IMR-90 (cell line): ENCODE data around the gene CCDC102B. TPM values are rescaled to one million over a fixed set of nuclear protein-coding genes. Genes with fewer than 3 reads are reported as not detected.

Source experiments
- ATAC-seq: fragments of 200-7000 bp; cut with Tn5 transposase; 2 replicates; pipeline ENCODE4 v1.9.1; 2020; ENCODE audit warnings: low read depth, mild to moderate bottlenecking, moderate library complexity
- BruUV-seq: library from RNA; stranded (reverse); fragments of 400-500 nt; replicated peaks from 2 replicates; lab custom pipeline; 2021; lab: Mats Ljungman, UMichigan
- CTCF ChIA-PET: fragments of 300-600 bp; formaldehyde crosslinking; extraction: SDS; loops from one replicate; lab custom pipeline; 2021; ENCODE audit warnings: antibody characterized with exemption; lab: Yijun Ruan, JAX
- POLR2A ChIA-PET: fragments of 300-600 bp; sonication (Branson Sonifier 250); formaldehyde crosslinking; loops from one replicate; lab custom pipeline; 2022; ENCODE audit warnings: antibody characterized with exemption; ENCODE audit not compliant: unreplicated experiment; lab: Charles Lee
- DNase-seq: peaks from one replicate; pipeline ENCODE4 v3.0.0; 2013
- H2AFZ ChIP-seq: replicated peaks from 2 replicates; pipeline ENCODE3; 2013; ENCODE audit warnings: low read length, mild to moderate bottlenecking; ENCODE audit not compliant: poor library complexity
- H2AK5ac ChIP-seq: 2 replicates; pipeline ENCODE4 v1.6.1; 2013; ENCODE audit warnings: low read depth, low read length, inconsistent platforms
- H2AK9ac ChIP-seq: replicated peaks from 2 replicates; pipeline ENCODE3; 2013; ENCODE audit warnings: mild to moderate bottlenecking, low read depth, low read length, moderate library complexity; ENCODE audit not compliant: poor library complexity
- H2BK120ac ChIP-seq: 2 replicates; pipeline ENCODE4 v1.6.1; 2013; ENCODE audit warnings: low read depth, low read length, inconsistent platforms
- H2BK15ac ChIP-seq: 3 replicates; pipeline ENCODE4 v1.6.1; 2013; ENCODE audit warnings: low read depth, low read length, inconsistent platforms
- H2BK20ac ChIP-seq: 2 replicates; pipeline ENCODE4 v1.6.1; 2013; ENCODE audit warnings: low read depth, mild to moderate bottlenecking, inconsistent platforms, low read length, moderate library complexity
- H2BK5ac ChIP-seq: 2 replicates; pipeline ENCODE4 v1.6.1; 2013; ENCODE audit warnings: mild to moderate bottlenecking, low read depth, low read length, inconsistent platforms; ENCODE audit not compliant: poor library complexity, severe bottlenecking
- H3K14ac ChIP-seq: replicated peaks from 2 replicates; pipeline ENCODE4 v1.6.1; 2013; ENCODE audit warnings: low read depth, low read length, inconsistent platforms
- H3K18ac ChIP-seq: 2 replicates; pipeline ENCODE4 v1.6.1; 2013; ENCODE audit warnings: low read depth, low read length, control low read depth
- H3K23ac ChIP-seq: 2 replicates; pipeline ENCODE4 v1.6.1; 2013; ENCODE audit warnings: low read depth, low read length, inconsistent platforms
- H3K27ac ChIP-seq: 2 replicates; pipeline ENCODE4 v1.5.1; 2013; ENCODE audit warnings: mild to moderate bottlenecking, control low read depth, low read length; ENCODE audit not compliant: insufficient read depth
- H3K27me3 ChIP-seq: 2 replicates; pipeline ENCODE4 v1.6.1; 2013; ENCODE audit warnings: low read length; ENCODE audit not compliant: control insufficient read depth, insufficient read depth
- H3K36me3 ChIP-seq: 2 replicates; pipeline ENCODE4 v1.6.1; 2013; ENCODE audit warnings: low read length, mixed read lengths; ENCODE audit not compliant: control insufficient read depth, insufficient read depth
- H3K4ac ChIP-seq: 2 replicates; pipeline ENCODE4 v1.6.1; 2013; ENCODE audit warnings: low read depth, low read length, inconsistent platforms
- H3K4me1 ChIP-seq: 2 replicates; pipeline ENCODE4 v1.6.1; 2013; ENCODE audit warnings: low read length, mixed read lengths; ENCODE audit not compliant: control insufficient read depth, insufficient read depth
- H3K4me2 ChIP-seq: 2 replicates; pipeline ENCODE4 v1.6.1; 2013; ENCODE audit warnings: low read depth, mild to moderate bottlenecking, control low read depth, low read length, moderate library complexity
- H3K4me3 ChIP-seq: 2 replicates; pipeline ENCODE4 v1.5.1; 2013; ENCODE audit warnings: low read depth, mild to moderate bottlenecking, control low read depth, low read length, moderate library complexity; ENCODE audit not compliant: insufficient read depth
- H3K56ac ChIP-seq: 2 replicates; pipeline ENCODE4 v1.6.1; 2013; ENCODE audit warnings: low read length, inconsistent platforms; ENCODE audit not compliant: insufficient read depth; ENCODE audit errors: extremely low read depth
- H3K79me1 ChIP-seq, 2 experiments: 2 replicates each; pipeline ENCODE4 v1.6.1; 2013; ENCODE audit warnings: low read length in 2 of 2, inconsistent platforms in 1 of 2, low read depth in 1 of 2
- H3K9ac ChIP-seq: 2 replicates; pipeline ENCODE4 v1.6.1; 2013; ENCODE audit warnings: low read depth, low read length, control low read depth
- H3K9me1 ChIP-seq: 2 replicates; pipeline ENCODE4 v1.6.1; 2013; ENCODE audit warnings: low read length, inconsistent platforms; ENCODE audit not compliant: insufficient read depth
- H3K9me3 ChIP-seq: 2 replicates; pipeline ENCODE4 v1.6.1; 2013; ENCODE audit warnings: low read length; ENCODE audit not compliant: control insufficient read depth, insufficient read depth
- H4K20me1 ChIP-seq: 2 replicates; pipeline ENCODE4 v1.6.1; 2013; ENCODE audit warnings: low read length, inconsistent platforms; ENCODE audit not compliant: insufficient read depth
- H4K5ac ChIP-seq: 2 replicates; pipeline ENCODE4 v1.6.1; 2013; ENCODE audit warnings: mild to moderate bottlenecking, low read depth, low read length, control low read depth
- H4K8ac ChIP-seq, 2 experiments: 2 replicates each; pipeline ENCODE4 v1.6.1; 2013; ENCODE audit warnings: low read depth in 2 of 2, low read length in 2 of 2, control low read depth in 1 of 2, inconsistent platforms in 1 of 2
- H4K91ac ChIP-seq: 2 replicates; pipeline ENCODE4 v1.6.1; 2013; ENCODE audit warnings: low read depth, low read length, inconsistent platforms; ENCODE audit not compliant: insufficient read depth
- CEBPB ChIP-seq: IDR thresholded peaks from 2 replicates; pipeline ENCODE4 v1.6.1; 2012; ENCODE audit warnings: low read depth, low read length, improper control_type of control experiment
- CTCF ChIP-seq: conservative IDR thresholded peaks from 2 replicates; pipeline ENCODE4 v1.5.1; 2012; ENCODE audit warnings: mild to moderate bottlenecking, low read depth, low read length, improper control_type of control experiment
- FOS ChIP-seq: fragments of 150-350 bp; IDR thresholded peaks from 2 replicates; pipeline ENCODE4 v1.6.1; 2016; ENCODE audit warnings: low read depth, low read length
- MAFK ChIP-seq: IDR thresholded peaks from 2 replicates; pipeline ENCODE4 v1.6.1; 2012; ENCODE audit warnings: low read depth, low read length, improper control_type of control experiment
- MAZ ChIP-seq: IDR thresholded peaks from 2 replicates; pipeline ENCODE4 v1.6.1; 2012; ENCODE audit warnings: low read depth, mild to moderate bottlenecking, low read length, improper control_type of control experiment, moderate library complexity, borderline replicate concordance
- MXI1 ChIP-seq: IDR thresholded peaks from 2 replicates; pipeline ENCODE4 v1.6.1; 2012; ENCODE audit warnings: low read depth, mild to moderate bottlenecking, low read length, moderate library complexity, borderline replicate concordance
- NFE2L2 ChIP-seq: fragments of 150-350 bp; IDR thresholded peaks from 2 replicates; pipeline ENCODE4 v1.6.1; 2016; ENCODE audit warnings: low read depth, mild to moderate bottlenecking, low read length
- RCOR1 ChIP-seq: IDR thresholded peaks from 2 replicates; pipeline ENCODE4 v1.6.1; 2012; ENCODE audit warnings: mild to moderate bottlenecking, low read length, improper control_type of control experiment; ENCODE audit not compliant: insufficient replicate concordance
- RFX5 ChIP-seq: IDR thresholded peaks from 2 replicates; pipeline ENCODE4 v1.8.0; 2012; ENCODE audit warnings: low read depth, mild to moderate bottlenecking, low read length, moderate library complexity
- SMC3 ChIP-seq: fragments of 150-350 bp; IDR thresholded peaks from 2 replicates; pipeline ENCODE4 v1.6.1; 2016; ENCODE audit warnings: low read depth, mild to moderate bottlenecking, antibody characterized with exemption, low read length, moderate library complexity
- USF2 ChIP-seq: fragments of 150-350 bp; IDR thresholded peaks from 2 replicates; pipeline ENCODE4 v1.6.1; 2017; ENCODE audit warnings: mild to moderate bottlenecking, antibody characterized with exemption, low read length, low read depth
- WGBS, 2 experiments: methylation state at CpG; one replicate each; pipeline versions ENCODE4 v1.1.5 to v1.1.7; 2013; ENCODE audit warnings: missing lambda C conversion rate in 2 of 2; ENCODE audit not compliant: insufficient read length in 1 of 2; ENCODE audit errors: extremely low coverage in 2 of 2; 5-methylcytosine and 5-hydroxymethylcytosine counted together
- dilution Hi-C: fragments of 300-500 bp; cut with HindIII; formaldehyde crosslinking; loops from one replicate; pipeline ENCODE4 v1.14.3; 2018; ENCODE audit warnings: low sequenced_read_pairs; ENCODE audit not compliant: unreplicated experiment
- in situ Hi-C: fragments of 300-500 bp; cut with MboI; formaldehyde crosslinking; loops from 3 replicates; pipeline ENCODE4 v1.14.3; 2019; ENCODE audit warnings: low sequenced_read_pairs, inconsistent platforms, mixed read lengths
- intact Hi-C: fragments of 100-400 bp; cut with micrococcal nuclease; formaldehyde crosslinking; loops from 2 replicates; pipeline ENCODE4 v1.10.0; 2022
- polyA plus RNA-seq, 3 experiments: library from polyadenylated mRNA; depleted of rRNA; stranded (reverse); fragments of >200 nt; gene quantifications; 2 replicates each; pipeline ENCODE4 v1.2.3, GENCODE V29; 2012; ENCODE audit warnings: low replicate concordance in 1 of 3
- total RNA-seq: library from RNA; depleted of rRNA; stranded (reverse); fragments of >200 nt; gene quantifications from 2 replicates; pipeline ENCODE4 v1.2.3, GENCODE V29; 2012
- TF ChIP-seq, protein P1 (sequence below): fragments of 150-350 bp; IDR thresholded peaks from 2 replicates; pipeline ENCODE4 v1.6.1; 2016; ENCODE audit warnings: low read depth, mild to moderate bottlenecking, low read length, moderate library complexity, borderline replicate concordance

Gene CCDC102B
- total and polyA plus RNA-seq, 2 of the 4 experiments (the other 2 are of a cell fraction), result 0.54 to 1.4 TPM

DNA sequence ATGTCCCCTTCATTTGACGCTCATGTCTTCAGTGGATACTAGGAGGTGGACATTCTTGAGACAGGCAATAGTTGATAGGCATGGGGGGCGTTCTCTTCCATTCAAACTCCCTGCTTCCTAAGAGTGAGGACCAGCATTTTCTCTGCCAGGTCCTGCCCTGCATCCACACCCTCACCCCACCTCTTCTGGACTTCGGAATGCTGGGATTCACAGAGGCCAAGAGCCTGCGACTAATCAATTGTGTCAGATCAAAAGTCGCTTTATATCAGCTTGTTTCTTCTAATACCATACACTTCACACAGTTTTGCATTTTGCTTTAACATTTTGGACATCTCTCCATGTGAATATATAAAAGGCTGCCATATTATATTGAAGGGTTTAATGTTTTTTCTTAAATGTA lies 210.7 kb downstream of the CCDC102B start:
- H3K79me1 ChIP-seq, result no peaks in the 10 kb centered on the region
- H3K9ac ChIP-seq, result no peak overlapping the region
- no peak overlapping the region for H3K18ac ChIP-seq
- BruUV-seq, result no TSS peak
- ATAC-seq, result no peak
- ChIA-PET CTCF (no interaction called here), POLR2A (no interaction called here)
- H4K91ac ChIP-seq, result no peak overlapping the region
- WGBS, 2 experiments, result no CpG with 5 or more reads among the region's 5 CpGs
- H2BK20ac ChIP-seq, result no peak overlapping the region
- H3K4me1 ChIP-seq, result no peaks in the 10 kb centered on the region
- H3K56ac ChIP-seq, result no peak overlapping the region
- H3K9me3 ChIP-seq, result no peaks in the 10 kb centered on the region
- 0 out of 2 replicates have a peak, but pooled peaks cover 4% of the 10 kb centered on the region for H3K9me1 ChIP-seq
- H3K27ac ChIP-seq, result no peak overlapping the region
- no peak overlapping the region for H2BK15ac ChIP-seq
- H4K5ac ChIP-seq, result no peak overlapping the region
- no peak overlapping the region for H3K23ac ChIP-seq
- H2AK9ac ChIP-seq, result no peak overlapping the region
- H3K4me2 ChIP-seq, result no peak overlapping the region
- no peak overlapping the region for H2BK5ac ChIP-seq
- H3K27me3 ChIP-seq, result no peaks in the 10 kb centered on the region
- H4K8ac ChIP-seq, result no peak overlapping the region
- intact Hi-C loops (no loop called here), in situ Hi-C loops (no loop called here), dilution Hi-C loops (no loop called here)
- TF ChIP-seq USF2 (no peak), MAZ (no peak), CTCF (no peak), RFX5 (no peak), CEBPB (no peak), MXI1 (no peak), MAFK (no peak), FOS (no peak), SMC3 (no peak), NFE2L2 (no peak), RCOR1 (no peak)
- TF ChIP-seq, protein P1, sequence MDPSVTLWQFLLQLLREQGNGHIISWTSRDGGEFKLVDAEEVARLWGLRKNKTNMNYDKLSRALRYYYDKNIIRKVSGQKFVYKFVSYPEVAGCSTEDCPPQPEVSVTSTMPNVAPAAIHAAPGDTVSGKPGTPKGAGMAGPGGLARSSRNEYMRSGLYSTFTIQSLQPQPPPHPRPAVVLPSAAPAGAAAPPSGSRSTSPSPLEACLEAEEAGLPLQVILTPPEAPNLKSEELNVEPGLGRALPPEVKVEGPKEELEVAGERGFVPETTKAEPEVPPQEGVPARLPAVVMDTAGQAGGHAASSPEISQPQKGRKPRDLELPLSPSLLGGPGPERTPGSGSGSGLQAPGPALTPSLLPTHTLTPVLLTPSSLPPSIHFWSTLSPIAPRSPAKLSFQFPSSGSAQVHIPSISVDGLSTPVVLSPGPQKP, result no peak
- H3K4ac ChIP-seq, result no peak overlapping the region
- H2BK120ac ChIP-seq, result no peak overlapping the region
- H2AK5ac ChIP-seq, result no peak overlapping the region
- no peaks in the 10 kb centered on the region for H3K36me3 ChIP-seq
- no peak for DNase-seq
- H3K4me3 ChIP-seq, result no peak overlapping the region
- no peaks in the 10 kb centered on the region for H4K20me1 ChIP-seq
- H2AFZ ChIP-seq, result peak overlapping the region; percentile 51
- no peak overlapping the region for H3K14ac ChIP-seq
